Measurements from ENCODE around the gene HOXB2. TPM values are rescaled to one million over a fixed set of nuclear protein-coding genes. Genes with fewer than 3 reads are reported as not detected.

Gene HOXB2
- total RNA-seq, 6 experiments from 2014 or later, result 1.1 to 1.9 (median 1.5) TPM

GRCh38 chr17:48586355-48587258 lies 41.7 kb upstream of the HOXB2 start:
- 11% methylated on average over 33 of the region's 34 CpGs for WGBS (ENCODE audit: insufficient coverage, low coverage, low lambda C conversion rate, missing lambda C conversion rate)
- H3K36me3 ChIP-seq, result no peaks in the 10 kb centered on the region
- H3K4me1 ChIP-seq, result peaks cover 0 to 13% (median 4%) of the 10 kb centered on the region in 4 donors
- peak in 1 of 4 donors; percentile 13 for ATAC-seq
- H3K4me3 ChIP-seq, result peak overlapping the region; percentile 51 to 56 (median 56)
- peak overlapping the region; percentile 50 to 76 (median 61) for H3K27ac ChIP-seq
- TF ChIP-seq CTCF (IDR thresholded peaks at IDR 0.05), result no peak
- TF ChIP-seq POLR2A (IDR thresholded peaks at IDR 0.05), result no peak
- no peaks in the 10 kb centered on the region for H3K9me3 ChIP-seq
- H3K27me3 ChIP-seq, result peaks cover 0 to 50% of the 10 kb centered on the region in 2 donors
- intact Hi-C loops (cut with DNase I), result no loop called here
- peak in 1 of 3 donors; percentile 41 for DNase-seq

DNA sequence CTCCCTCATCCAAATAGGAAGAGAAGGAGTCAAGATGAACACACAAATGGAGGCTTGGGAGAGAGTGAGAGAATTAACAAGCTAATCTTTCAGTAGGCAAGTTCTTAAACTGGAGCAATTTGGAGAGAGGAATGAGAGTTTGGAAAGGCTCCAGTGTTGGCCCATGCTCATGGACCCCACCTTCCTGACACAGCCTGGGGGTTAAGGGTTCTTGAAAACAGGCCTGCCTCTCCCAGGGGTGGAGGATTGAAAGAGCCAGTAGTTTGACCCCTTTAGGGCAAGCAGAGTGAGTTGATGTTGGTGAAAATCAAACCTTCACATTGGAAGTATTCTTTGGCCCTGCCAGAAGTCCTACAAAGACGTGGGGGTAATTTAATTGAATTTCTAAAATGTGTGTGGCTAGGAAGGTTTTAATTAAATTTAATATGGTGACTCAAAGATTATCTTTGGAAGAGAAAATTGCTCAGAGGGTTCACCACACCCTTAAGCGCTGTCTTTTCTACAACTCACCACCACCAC lies 39.4 kb upstream of the HOXB2 start:
- Histone ChIP-seq H3K27ac (no peak overlapping the region), H3K4me1 (peaks cover 0 to 13% (median 4%) of the 10 kb centered on the region in 4 donors), H3K36me3 (no peaks in the 10 kb centered on the region), H3K4me3 (no peak overlapping the region), H3K9me3 (no peaks in the 10 kb centered on the region), H3K27me3 (peaks cover 0 to 52% of the 10 kb centered on the region in 2 donors)
- intact Hi-C loops (cut with DNase I), result no loop called here
- 15% methylated on average over 2 of the region's 2 CpGs for WGBS (ENCODE audit: insufficient coverage, low coverage, low lambda C conversion rate, missing lambda C conversion rate)
- no peak for TF ChIP-seq POLR2A (IDR thresholded peaks at IDR 0.05)
- TF ChIP-seq CTCF (IDR thresholded peaks at IDR 0.05), result no peak
- DNase-seq, result no peak
- ATAC-seq, result no peak

DNA sequence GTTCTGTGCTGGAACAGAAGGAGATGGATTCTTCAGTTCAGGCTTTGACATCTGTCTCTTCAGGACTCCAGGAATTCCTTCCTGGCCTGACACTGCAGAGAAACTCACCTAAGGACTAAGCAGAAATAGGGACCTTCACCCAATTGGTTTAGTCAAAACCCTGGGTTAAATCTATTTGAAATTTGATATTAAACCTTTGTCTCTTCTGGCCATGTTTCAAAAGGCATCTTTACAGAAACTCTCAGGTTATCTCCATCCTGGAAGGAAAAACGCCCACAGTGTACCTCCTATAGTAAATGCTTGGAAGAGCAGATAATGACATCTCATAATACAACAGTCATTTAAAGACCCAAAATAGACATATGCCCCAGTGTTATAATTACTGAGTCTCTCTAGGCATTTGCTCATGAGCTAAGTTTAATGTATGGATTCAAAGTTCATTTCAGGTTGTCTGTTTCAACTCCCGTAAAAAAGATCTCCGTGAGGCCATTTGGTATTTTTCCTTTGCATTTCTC lies 38.9 kb upstream of the HOXB2 start:
- H3K4me1 ChIP-seq, result peaks cover 0 to 13% (median 4%) of the 10 kb centered on the region in 4 donors
- TF ChIP-seq POLR2A (IDR thresholded peaks at IDR 0.05) (no peak), CTCF (IDR thresholded peaks at IDR 0.05) (no peak)
- intact Hi-C loops (cut with DNase I), result no loop called here
- DNase-seq (no peak), ATAC-seq (no peak)
- no peaks in the 10 kb centered on the region for H3K9me3 ChIP-seq
- no peak overlapping the region for H3K4me3 ChIP-seq
- no peak overlapping the region for H3K27ac ChIP-seq
- H3K36me3 ChIP-seq, result no peaks in the 10 kb centered on the region
- peaks cover 0 to 55% of the 10 kb centered on the region in 2 donors for H3K27me3 ChIP-seq
- WGBS (ENCODE audit: insufficient coverage, low coverage, low lambda C conversion rate, missing lambda C conversion rate), result 24% methylated on average over 3 of the region's 3 CpGs

- ATAC-seq, result no peak
- Histone ChIP-seq H3K27me3 (peaks cover 0 to 55% of the 10 kb centered on the region in 2 donors), H3K36me3 (no peaks in the 10 kb centered on the region), H3K9me3 (no peaks in the 10 kb centered on the region), H3K4me1 (peaks cover 0 to 13% (median 4%) of the 10 kb centered on the region in 4 donors), H3K4me3 (peak overlapping the region in 1 of 3 donors; percentile 41), H3K27ac (peak overlapping the region; percentile 77 to 91 (median 78))
- TF ChIP-seq CTCF (IDR thresholded peaks at IDR 0.05) (no peak), POLR2A (IDR thresholded peaks at IDR 0.05) (no peak)
- intact Hi-C loops (cut with DNase I), result no loop called here
- no peak for DNase-seq
- 7% methylated on average over 7 of the region's 7 CpGs for WGBS (ENCODE audit: insufficient coverage, low coverage, low lambda C conversion rate, missing lambda C conversion rate)
Observed at GRCh38 chr17:48582750-48583069, 37.8 kb upstream of the HOXB2 start.

Measured in right lobe of liver (tissue), 6 donors.